Activated T-cell treated with anti-CD3 and anti-CD28 coated beads, Interleukin-2, amount 50 U/mL, for 72 hours (primary cell): ENCODE data around the gene PI4KA. TPM values are rescaled to one million over a fixed set of nuclear protein-coding genes. Genes with fewer than 3 reads are reported as not detected.
"Not testable (repeated sequence)": the region's sequence is repeated elsewhere in the genome, so short reads cannot be mapped to it uniquely, and the experiment has no call there.

Source experiments
- ATAC-seq, 2 donors: fragments of 150-1000 bp; cut with Tn5 transposase; replicated peaks in 1 of 2; 2 replicates each; pipeline ENCODE4 v1.10.0; 2021; ENCODE audit warnings: moderate library complexity in 2 of 2, mild to moderate bottlenecking in 1 of 2
- DNase-seq, 2 donors: peaks; one replicate each; pipeline ENCODE4 v3.0.0; 2021 to 2022; ENCODE audit warnings: mixed read lengths in 1 of 2
- H3K27ac Mint-ChIP-seq: one replicate; pipeline ENCODE4 v1.8.0; 2022; ENCODE audit warnings: mild to moderate bottlenecking, moderate library complexity, mixed read lengths
- H3K27me3 Mint-ChIP-seq: one replicate; pipeline ENCODE4 v1.8.0; 2022; ENCODE audit warnings: low read depth, mixed read lengths
- H3K36me3 Mint-ChIP-seq, 2 donors: one replicate each; pipeline ENCODE4 v1.8.0; 2022; ENCODE audit warnings: mixed read lengths in 2 of 2, mild to moderate bottlenecking in 1 of 2; ENCODE audit not compliant: insufficient read depth in 2 of 2
- H3K4me1 Mint-ChIP-seq: one replicate; pipeline ENCODE4 v1.8.0; 2022; ENCODE audit warnings: low read depth, mixed read lengths
- H3K4me3 Mint-ChIP-seq, 2 donors: one replicate each; pipeline ENCODE4 v1.8.0; 2022; ENCODE audit warnings: mild to moderate bottlenecking in 2 of 2, mixed read lengths in 2 of 2, moderate library complexity in 2 of 2
- H3K9me3 Mint-ChIP-seq, 2 donors: one replicate each; pipeline ENCODE4 v1.8.0; 2022; ENCODE audit warnings: mixed read lengths in 2 of 2
- total RNA-seq, 2 donors: library from RNA; stranded (reverse); gene quantifications; one replicate each; pipeline ENCODE4 v1.2.3, GENCODE V29; 2022

Gene PI4KA
- total RNA-seq, 2 donors from 2014 or later, result 60.4 to 63.1 TPM

GRCh38 chr22:20774882-20775281, 83.7 kb downstream of the PI4KA start:
- no peaks in the 10 kb centered on the region for H3K27me3 Mint-ChIP-seq
- no peak for ATAC-seq
- no peak for DNase-seq
- H3K4me1 Mint-ChIP-seq, result peaks cover 20% of the 10 kb centered on the region
- H3K27ac Mint-ChIP-seq, result no peak overlapping the region
- no peak overlapping the region for H3K4me3 Mint-ChIP-seq
- no peaks in the 10 kb centered on the region for H3K9me3 Mint-ChIP-seq
- peaks cover 2 to 4% of the 10 kb centered on the region in 2 donors for H3K36me3 Mint-ChIP-seq

- H3K36me3 Mint-ChIP-seq, result peaks cover 2 to 4% of the 10 kb centered on the region in 2 donors
These were observed 84.8 kb downstream of the PI4KA start, which contains the start of gene SERPIND1 for GRCh38 chr22:20773793-20774212. Gene SERPIND1, plus strand, starts transcription at chr22:20774113. Its CDS starts 5,200 bp downstream, at chr22:20779313.

GRCh38 chr22:20771918-20772625, 86.5 kb downstream of the PI4KA start:
- H3K9me3 Mint-ChIP-seq, result no peaks in the 10 kb centered on the region
- no peak overlapping the region for H3K4me3 Mint-ChIP-seq
- DNase-seq (no peak), ATAC-seq (no peak)
- no peaks in the 10 kb centered on the region for H3K4me1 Mint-ChIP-seq
- no peak overlapping the region for H3K27ac Mint-ChIP-seq
- no peaks in the 10 kb centered on the region for H3K27me3 Mint-ChIP-seq
- H3K36me3 Mint-ChIP-seq, result peaks cover 0 to 1% of the 10 kb centered on the region in 2 donors

More at GRCh38 chr22:20773793-20774212, 84.8 kb downstream of the PI4KA start, which contains the start of gene SERPIND1:
- Mint-ChIP-seq H3K27ac (no peak within 1 kb of the TSS), H3K9me3 (no peaks in the 10 kb centered on the region), H3K4me3 (no peak within 1 kb of the TSS), H3K4me1 (peaks cover 15% of the 10 kb centered on the region), H3K27me3 (no peaks in the 10 kb centered on the region)
- DNase-seq (no peak), ATAC-seq (no peak)

- ATAC-seq, H3K36me3 Mint-ChIP-seq, H3K4me3 Mint-ChIP-seq, H3K27ac Mint-ChIP-seq, DNase-seq, H3K4me1 Mint-ChIP-seq, H3K27me3 Mint-ChIP-seq, H3K9me3 Mint-ChIP-seq: not testable (repeated sequence)
These were observed 89.2 kb downstream of the PI4KA start for GRCh38 chr22:20769496-20769826.

GRCh38 chr22:20766530-20766929, 92.1 kb downstream of the PI4KA start:
- Mint-ChIP-seq H3K4me3 (no peak overlapping the region), H3K9me3 (no peaks in the 10 kb centered on the region), H3K4me1 (no peaks in the 10 kb centered on the region), H3K27ac (no peak overlapping the region), H3K27me3 (no peaks in the 10 kb centered on the region), H3K36me3 (peaks cover 5 to 6% of the 10 kb centered on the region in 2 donors)
- ATAC-seq (no peak), DNase-seq (no peak)

- H3K36me3 Mint-ChIP-seq, result peaks cover 5 to 6% of the 10 kb centered on the region in 2 donors
- DNase-seq (no peak), ATAC-seq (no peak)
- H3K9me3 Mint-ChIP-seq, result no peaks in the 10 kb centered on the region
- H3K4me3 Mint-ChIP-seq, result no peak overlapping the region
- H3K4me1 Mint-ChIP-seq, result no peaks in the 10 kb centered on the region
- no peak overlapping the region for H3K27ac Mint-ChIP-seq
- no peaks in the 10 kb centered on the region for H3K27me3 Mint-ChIP-seq
These were observed 92.7 kb downstream of the PI4KA start for GRCh38 chr22:20765938-20766337.

GRCh38 chr22:20764729-20765128, 93.9 kb downstream of the PI4KA start:
- no peak overlapping the region for H3K4me3 Mint-ChIP-seq
- H3K27ac Mint-ChIP-seq, result no peak overlapping the region
- peaks cover 5 to 9% of the 10 kb centered on the region in 2 donors for H3K36me3 Mint-ChIP-seq
- ATAC-seq (no peak), DNase-seq (no peak)
- H3K9me3 Mint-ChIP-seq, result no peaks in the 10 kb centered on the region
- H3K4me1 Mint-ChIP-seq, result no peaks in the 10 kb centered on the region
- H3K27me3 Mint-ChIP-seq, result no peaks in the 10 kb centered on the region

GRCh38 chr22:20764471-20764720, 94.2 kb downstream of the PI4KA start:
- Mint-ChIP-seq H3K36me3 (peaks cover 5 to 9% of the 10 kb centered on the region in 2 donors), H3K9me3 (no peaks in the 10 kb centered on the region), H3K27me3 (no peaks in the 10 kb centered on the region), H3K27ac (no peak overlapping the region), H3K4me1 (no peaks in the 10 kb centered on the region), H3K4me3 (no peak overlapping the region)
- ATAC-seq (no peak), DNase-seq (no peak)

- Mint-ChIP-seq H3K9me3 (no peaks in the 10 kb centered on the region), H3K4me1 (no peaks in the 10 kb centered on the region), H3K36me3 (peaks cover 5 to 9% of the 10 kb centered on the region in 2 donors), H3K27me3 (no peaks in the 10 kb centered on the region), H3K27ac (no peak overlapping the region), H3K4me3 (no peak overlapping the region)
- ATAC-seq, result no peak
- DNase-seq, result no peak
These were observed 94.8 kb downstream of the PI4KA start for GRCh38 chr22:20763630-20764470.

- no peaks in the 10 kb centered on the region for H3K4me1 Mint-ChIP-seq
- peaks cover 5 to 10% of the 10 kb centered on the region in 2 donors for H3K36me3 Mint-ChIP-seq
- ATAC-seq (no peak), DNase-seq (no peak)
- no peaks in the 10 kb centered on the region for H3K9me3 Mint-ChIP-seq
- H3K27me3 Mint-ChIP-seq, result no peaks in the 10 kb centered on the region
- no peak overlapping the region for H3K4me3 Mint-ChIP-seq
- no peak overlapping the region for H3K27ac Mint-ChIP-seq
These were observed 96.3 kb downstream of the PI4KA start for GRCh38 chr22:20762233-20762796.

- Mint-ChIP-seq H3K36me3 (peaks cover 5 to 10% of the 10 kb centered on the region in 2 donors), H3K27me3 (no peaks in the 10 kb centered on the region), H3K9me3 (no peaks in the 10 kb centered on the region), H3K4me3 (no peak overlapping the region), H3K27ac (no peak overlapping the region), H3K4me1 (no peaks in the 10 kb centered on the region)
- no peak for ATAC-seq
- no peak for DNase-seq
These were observed 97.1 kb downstream of the PI4KA start for GRCh38 chr22:20761536-20761935.

- Mint-ChIP-seq H3K27me3 (no peaks in the 10 kb centered on the region), H3K4me1 (no peaks in the 10 kb centered on the region), H3K27ac (no peak overlapping the region)
These were observed 98.5 kb downstream of the PI4KA start for GRCh38 chr22:20760084-20760483.

GRCh38 chr22:20758688-20759087, 99.9 kb downstream of the PI4KA start:
- no peak overlapping the region for H3K4me3 Mint-ChIP-seq
- no peaks in the 10 kb centered on the region for H3K4me1 Mint-ChIP-seq
- H3K27me3 Mint-ChIP-seq, result no peaks in the 10 kb centered on the region
- no peak overlapping the region for H3K27ac Mint-ChIP-seq
- H3K9me3 Mint-ChIP-seq, result no peaks in the 10 kb centered on the region
- ATAC-seq (no peak), DNase-seq (no peak)
- peaks cover 0 to 3% of the 10 kb centered on the region in 2 donors for H3K36me3 Mint-ChIP-seq

More at GRCh38 chr22:20760084-20760483, 98.5 kb downstream of the PI4KA start:
- H3K9me3 Mint-ChIP-seq, result no peaks in the 10 kb centered on the region
- H3K4me3 Mint-ChIP-seq, result no peak overlapping the region
- ATAC-seq (no peak), DNase-seq (no peak)
- H3K36me3 Mint-ChIP-seq, result peaks cover 5 to 10% of the 10 kb centered on the region in 2 donors
